Right cardiac atrium (tissue), 5 donors: ENCODE measurements around the gene FAM193A. TPM values are rescaled to one million over a fixed set of nuclear protein-coding genes. Genes with fewer than 3 reads are reported as not detected.
"Not testable (repeated sequence)": the region's sequence is repeated elsewhere in the genome, so short reads cannot be mapped to it uniquely, and the experiment has no call there.

ENCODE experiments used
- ATAC-seq, 2 donors: fragments of 200-7000 bp; cut with Tn5 transposase; one replicate each; pipeline versions ENCODE4 v1.8.0 to v1.9.1; 2020; ENCODE audit warnings: moderate library complexity in 2 of 2, mild to moderate bottlenecking in 1 of 2
- DNase-seq, 3 donors: peaks; one replicate each; pipeline ENCODE4 v3.0.0-alpha.2; 2020
- H3K27ac ChIP-seq: one replicate; pipeline ENCODE4 v1.5.1; 2013; ENCODE audit warnings: mild to moderate bottlenecking, low read length, control low read depth, moderate library complexity
- H3K27me3 ChIP-seq: one replicate; pipeline ENCODE4 v1.6.1; 2013; ENCODE audit not compliant: control insufficient read depth, insufficient read depth
- H3K4me1 ChIP-seq: one replicate; pipeline ENCODE4 v1.6.1; 2013; ENCODE audit warnings: low read length; ENCODE audit not compliant: control insufficient read depth, insufficient read depth
- H3K4me3 ChIP-seq: one replicate; pipeline ENCODE4 v1.5.1; 2013; ENCODE audit warnings: low read length, control low read depth
- H3K9me3 ChIP-seq: one replicate; pipeline ENCODE4 v1.6.1; 2013; ENCODE audit warnings: low read length; ENCODE audit not compliant: control insufficient read depth
- WGBS: extraction: QIAGEN DNeasy Blood & Tissue Kit; methylation state at CpG from one replicate; pipeline ENCODE4 v1.1.7; 2013; 5-methylcytosine and 5-hydroxymethylcytosine counted together
- intact Hi-C, 4 donors: fragments of 100-400 bp; cut with DNase I; formaldehyde crosslinking; loops; one replicate each; pipeline versions ENCODE4 v1.11.0 to v1.14.0; 2022 to 2023
- polyA plus RNA-seq: library from polyadenylated mRNA; stranded (reverse); fragments of 200-250 nt; gene quantifications from one replicate; pipeline ENCODE4 v1.2.3, GENCODE V29; 2013
- total RNA-seq, 4 donors: library from RNA; stranded (reverse); fragmentation: NEBNext Ultra II Directional; extraction: Animal tissue kit (Norgen Biotek cat#: 25700); gene quantifications; one replicate each; pipeline ENCODE4 v1.2.1, GENCODE V29; 2021
- donor health status: healthy with polysubstance abuse.
- donor health status: DM: no; HTN: yes; CAD: no.
- donor health status: DM: no; HTN: no; CAD: no.
- donor health status: DM: no; HTN: yes; CAD: no; lungs with severe emphysema.
- donor health status: DM: yes; HTN: yes; CAD: no.

The FAM193A gene
- total and polyA plus RNA-seq, 5 donors = 9.7 to 19.2 (median 17.4) TPM

GRCh38 chr4:2546961-2547691 is 10.7 kb downstream of the FAM193A start:
- H3K9me3 ChIP-seq, H3K4me3 ChIP-seq, H3K4me1 ChIP-seq, H3K27ac ChIP-seq, intact Hi-C loops, ATAC-seq, H3K27me3 ChIP-seq, DNase-seq: not testable (repeated sequence)
- 97% methylated on average over 16 of the region's 16 CpGs for WGBS

- Histone ChIP-seq H3K27me3 (no peaks in the 10 kb centered on the region), H3K4me3 (no peak overlapping the region), H3K4me1 (no peaks in the 10 kb centered on the region), H3K27ac (no peak overlapping the region), H3K9me3 (no peaks in the 10 kb centered on the region)
- ATAC-seq (no peak), DNase-seq (no peak)
- intact Hi-C loops = no loop called here
Measured at GRCh38 chr4:2551118-2551517, 14.7 kb downstream of the FAM193A start.

DNA sequence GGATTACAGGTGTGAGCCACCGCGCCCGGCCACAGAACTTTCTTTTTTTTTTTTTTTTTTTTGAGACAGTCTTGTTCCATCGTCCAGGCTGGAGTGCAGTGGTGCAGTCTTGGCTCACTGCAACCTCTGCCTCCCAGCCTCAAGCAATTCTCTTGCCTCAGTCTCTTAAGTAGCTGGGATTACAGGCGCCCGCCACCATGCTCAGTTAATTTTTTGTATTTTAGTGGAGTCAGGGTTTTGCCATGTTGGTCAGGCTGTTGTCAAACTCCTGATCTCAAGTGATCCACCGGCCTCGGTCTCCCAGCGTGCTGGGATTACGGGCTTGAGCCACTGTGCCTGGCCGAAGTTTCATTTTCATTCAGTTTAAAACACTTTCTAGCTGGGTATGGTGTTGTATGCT is 16.4 kb downstream of the FAM193A start:
- Histone ChIP-seq H3K27ac (no peak overlapping the region), H3K4me1 (no peaks in the 10 kb centered on the region), H3K4me3 (no peak overlapping the region), H3K27me3 (no peaks in the 10 kb centered on the region), H3K9me3 (no peaks in the 10 kb centered on the region)
- intact Hi-C loops = no loop called here
- 96% methylated on average over 11 of the region's 11 CpGs for WGBS
- no peak for ATAC-seq
- no peak for DNase-seq

GRCh38 chr4:2558301-2558700 is 21.9 kb downstream of the FAM193A start:
- ATAC-seq = no peak
- H3K4me3 ChIP-seq = no peak overlapping the region
- DNase-seq = no peak
- intact Hi-C loops = no loop called here
- WGBS = 96% methylated on average over 6 of the region's 6 CpGs
- no peak overlapping the region for H3K27ac ChIP-seq
- no peaks in the 10 kb centered on the region for H3K9me3 ChIP-seq
- no peaks in the 10 kb centered on the region for H3K27me3 ChIP-seq
- H3K4me1 ChIP-seq = no peaks in the 10 kb centered on the region

DNA sequence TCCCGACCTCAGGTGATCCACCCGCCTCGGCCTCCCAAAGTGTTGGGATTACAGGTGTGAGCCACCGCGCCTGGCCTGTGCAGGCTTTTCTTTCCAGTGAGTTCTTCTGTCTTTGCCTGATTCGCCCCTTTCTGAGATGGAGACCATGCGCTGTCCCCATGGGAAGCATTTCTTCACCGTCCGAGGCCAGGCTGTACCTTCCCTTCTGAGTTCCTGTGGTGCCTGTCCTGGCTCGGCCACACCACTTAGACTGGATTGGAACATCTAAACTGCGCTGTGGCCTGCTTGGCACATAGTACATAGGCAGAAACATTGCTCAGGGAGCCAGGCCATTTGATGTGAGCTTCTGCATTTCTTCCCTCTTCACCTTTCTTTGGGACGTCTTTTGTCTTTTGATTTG is 23.7 kb downstream of the FAM193A start:
- ATAC-seq = peak in 1 of 2 donors; percentile 23
- H3K27ac ChIP-seq = no peak overlapping the region
- intact Hi-C loops = no loop called here

GRCh38 chr4:2565533-2565932 is 29.1 kb downstream of the FAM193A start:
- Histone ChIP-seq H3K27ac (no peak overlapping the region), H3K9me3 (no peaks in the 10 kb centered on the region), H3K4me3 (no peak overlapping the region), H3K4me1 (peaks cover 2% of the 10 kb centered on the region), H3K27me3 (no peaks in the 10 kb centered on the region)
- WGBS = 87% methylated on average over 4 of the region's 4 CpGs
- DNase-seq (no peak), ATAC-seq (no peak)
- intact Hi-C loops = no loop called here

More for the DNA sequence above, 23.7 kb downstream of the FAM193A start:
- DNase-seq = no peak
- Histone ChIP-seq H3K9me3 (no peaks in the 10 kb centered on the region), H3K4me1 (no peaks in the 10 kb centered on the region), H3K4me3 (no peak overlapping the region), H3K27me3 (no peaks in the 10 kb centered on the region)
- WGBS = 92% methylated on average over 12 of the region's 12 CpGs

DNA sequence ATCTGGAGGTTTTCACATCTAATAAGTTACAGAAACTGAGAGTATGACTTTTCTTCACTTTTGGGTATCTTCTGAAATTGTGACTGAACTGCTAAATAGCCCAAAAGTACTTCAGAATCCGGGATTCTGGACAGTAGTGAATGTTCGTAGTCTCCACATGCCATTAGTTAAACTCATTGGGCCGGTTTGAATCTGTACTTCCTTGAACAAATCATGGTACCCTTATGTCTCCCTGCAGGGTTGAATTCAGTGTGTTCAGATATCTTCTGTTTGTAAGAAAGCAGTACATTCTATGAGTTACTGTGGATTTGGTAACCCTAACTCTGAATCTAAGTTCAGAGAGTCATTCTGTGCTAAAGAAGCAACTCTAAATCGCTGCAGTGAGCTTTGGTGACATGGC is 33.6 kb downstream of the FAM193A start:
- no peak for ATAC-seq
- intact Hi-C loops = no loop called here
- no peak for DNase-seq
- H3K4me1 ChIP-seq = peaks cover 20% of the 10 kb centered on the region
- no peaks in the 10 kb centered on the region for H3K27me3 ChIP-seq
- no peak overlapping the region for H3K4me3 ChIP-seq
- H3K9me3 ChIP-seq = no peaks in the 10 kb centered on the region
- 96% methylated on average over 4 of the region's 4 CpGs for WGBS
- no peak overlapping the region for H3K27ac ChIP-seq

DNA sequence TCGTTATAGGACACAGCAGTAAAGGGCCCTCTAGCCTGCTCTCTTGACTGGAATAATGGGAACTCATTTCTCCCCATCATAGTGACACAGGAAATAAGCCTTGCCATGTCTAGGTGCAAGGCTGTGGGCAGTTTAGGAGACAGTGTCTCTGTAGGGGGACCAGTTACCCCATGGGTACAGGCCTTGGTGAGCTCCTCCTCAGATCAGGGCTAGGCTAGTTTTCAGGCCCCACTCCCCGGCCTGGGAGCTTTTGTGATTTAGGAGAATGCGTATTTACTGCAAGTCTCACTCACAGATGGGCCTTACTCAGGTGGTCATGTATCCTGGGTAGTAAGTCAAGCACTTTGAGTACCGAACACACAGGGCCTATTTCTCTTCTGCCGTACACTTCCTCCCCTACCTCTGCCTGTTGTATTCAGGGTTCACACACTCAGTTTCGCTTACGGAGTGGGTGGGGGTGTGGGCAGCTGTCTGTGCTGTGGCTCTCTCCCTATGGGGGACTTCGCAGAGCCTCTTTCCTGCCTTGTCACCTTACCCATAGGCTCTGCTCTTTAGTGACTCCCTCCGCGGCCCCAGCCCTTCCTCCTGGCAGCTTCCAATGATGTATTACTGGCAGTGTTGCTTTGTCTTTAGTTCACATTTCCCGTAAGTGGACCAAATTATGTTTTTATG is 34.2 kb downstream of the FAM193A start:
- DNase-seq (no peak), ATAC-seq (peak; percentile 36 to 80)
- Histone ChIP-seq H3K9me3 (no peaks in the 10 kb centered on the region), H3K27me3 (no peaks in the 10 kb centered on the region), H3K27ac (no peak overlapping the region), H3K4me1 (peaks cover 21% of the 10 kb centered on the region), H3K4me3 (no peak overlapping the region)
- intact Hi-C loops = no loop called here
- whole genome bisulfite sequencing = 60% methylated on average over 11 of the region's 11 CpGs

DNA sequence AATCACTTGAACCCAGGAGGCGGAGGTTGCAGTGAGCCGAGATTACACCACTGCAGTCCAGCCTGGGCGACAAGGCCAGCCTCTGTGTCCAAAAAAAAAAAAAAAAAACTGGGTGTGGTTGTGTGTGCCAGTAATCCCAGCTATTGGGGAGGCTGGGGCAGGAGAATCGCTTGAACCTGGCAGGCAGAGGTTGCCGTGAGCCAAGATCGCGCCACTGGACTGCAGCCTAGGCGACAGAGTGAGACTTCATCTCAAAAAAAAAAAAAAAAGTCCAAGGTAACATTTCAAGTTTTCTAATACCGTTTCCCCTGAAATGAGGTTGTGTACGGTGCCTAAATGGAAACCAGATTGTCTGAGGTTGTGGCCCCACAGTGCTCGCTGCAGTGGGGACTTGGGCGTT is 35.6 kb downstream of the FAM193A start:
- intact Hi-C loops = no loop called here
- H3K27ac ChIP-seq = no peak overlapping the region
- no peak overlapping the region for H3K4me3 ChIP-seq
- ATAC-seq = no peak
- no peaks in the 10 kb centered on the region for H3K9me3 ChIP-seq
- H3K4me1 ChIP-seq = peaks cover 21% of the 10 kb centered on the region
- no peak for DNase-seq
- no peaks in the 10 kb centered on the region for H3K27me3 ChIP-seq
- 92% methylated on average over 12 of the region's 12 CpGs for WGBS

DNA sequence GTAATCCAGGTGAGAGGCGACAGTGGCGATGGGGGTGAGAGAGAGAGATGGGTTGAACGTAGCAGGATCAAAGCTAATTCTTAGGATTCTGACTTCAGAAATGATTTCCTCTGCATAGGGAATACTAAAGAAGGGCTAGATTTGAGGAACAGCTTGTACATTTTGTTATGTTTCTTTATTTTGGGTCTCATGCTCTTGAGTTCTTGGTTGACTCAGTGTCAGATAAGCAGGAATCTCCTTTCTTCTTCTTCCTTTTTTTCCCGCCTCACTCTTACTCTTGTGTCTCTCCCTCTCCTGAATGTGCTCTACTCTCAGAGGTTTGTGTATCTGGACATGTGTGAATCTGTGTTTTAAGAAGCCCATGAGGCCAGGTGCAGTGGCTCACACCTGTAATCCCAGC is 36.4 kb downstream of the FAM193A start:
- no peaks in the 10 kb centered on the region for H3K27me3 ChIP-seq
- DNase-seq (no peak), ATAC-seq (no peak)
- H3K4me3 ChIP-seq = no peak overlapping the region
- no peak overlapping the region for H3K27ac ChIP-seq
- H3K4me1 ChIP-seq = peaks cover 21% of the 10 kb centered on the region
- intact Hi-C loops = no loop called here
- 89% methylated on average over 4 of the region's 4 CpGs for WGBS
- no peaks in the 10 kb centered on the region for H3K9me3 ChIP-seq

DNA sequence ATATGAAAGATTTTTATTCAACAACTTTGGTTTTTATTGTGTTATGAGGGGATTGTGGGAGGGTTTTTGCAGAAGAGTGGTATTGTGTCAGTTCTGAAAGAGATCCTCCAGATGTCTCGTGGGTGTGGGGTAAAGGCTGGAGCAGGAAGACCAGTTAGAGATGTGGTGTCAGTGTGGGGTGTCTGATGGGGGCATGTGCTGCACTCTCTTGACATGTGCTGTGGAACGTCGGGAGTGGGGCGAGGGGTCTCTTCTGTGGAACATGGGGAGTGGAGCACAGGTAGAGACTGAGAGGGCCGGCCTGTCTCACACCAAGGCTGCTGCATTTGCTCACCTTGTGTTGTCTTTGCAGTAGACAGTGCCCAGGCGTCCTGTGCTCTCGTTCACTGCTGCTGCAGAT is 37.6 kb downstream of the FAM193A start:
- Histone ChIP-seq H3K27ac (no peak overlapping the region), H3K9me3 (no peaks in the 10 kb centered on the region), H3K27me3 (no peaks in the 10 kb centered on the region), H3K4me1 (peaks cover 21% of the 10 kb centered on the region), H3K4me3 (no peak overlapping the region)
- DNase-seq (no peak), ATAC-seq (no peak)
- 86% methylated on average over 7 of the region's 7 CpGs for WGBS
- intact Hi-C loops = no loop called here
